ENCODE results near the gene TLE6.
"Not testable (repeated sequence)": the region's sequence is repeated elsewhere in the genome, so short reads cannot be mapped to it uniquely, and the experiment has no call there.

TLE6 gene

GRCh38 chr19:2973229-2973628 lies 4.1 kb upstream of the TLE6 start:
- H3K4me3 ChIP-seq (ENCODE audit: low read depth, low read length) = no peak overlapping the region

- no peak overlapping the region for H3K4me3 ChIP-seq (ENCODE audit: low read depth, low read length)
These were observed 2.9 kb upstream of the TLE6 start for GRCh38 chr19:2974342-2975041.

- peak overlapping the region; percentile 43 for H3K4me3 ChIP-seq (ENCODE audit: low read depth, low read length)
These were observed 759 bp upstream of the TLE6 start for GRCh38 chr19:2976609-2977000.

- H3K4me3 ChIP-seq (ENCODE audit: low read depth, low read length) = peak overlapping the region; percentile 35
These were observed 378 bp downstream of the TLE6 start for GRCh38 chr19:2977746-2978138.

- no peak overlapping the region for H3K4me3 ChIP-seq (ENCODE audit: low read depth, low read length)
These were observed 903 bp downstream of the TLE6 start for GRCh38 chr19:2978166-2978767.

- no peak overlapping the region for H3K4me3 ChIP-seq (ENCODE audit: low read depth, low read length)
These were observed 1.4 kb downstream of the TLE6 start for GRCh38 chr19:2978772-2979171.

GRCh38 chr19:2981898-2982297 lies 4.5 kb downstream of the TLE6 start:
- H3K4me3 ChIP-seq (ENCODE audit: low read depth, low read length) = no peak overlapping the region

- H3K4me3 ChIP-seq (ENCODE audit: low read depth, low read length) = no peak overlapping the region
These were observed 5.2 kb downstream of the TLE6 start for GRCh38 chr19:2982561-2982960.

GRCh38 chr19:2982983-2983350 lies 5.6 kb downstream of the TLE6 start:
- H3K4me3 ChIP-seq (ENCODE audit: low read depth, low read length) = no peak overlapping the region

GRCh38 chr19:2983351-2984214 lies 6.2 kb downstream of the TLE6 start:
- H3K4me3 ChIP-seq (ENCODE audit: low read depth, low read length) = no peak overlapping the region

GRCh38 chr19:2984215-2984528 lies 6.8 kb downstream of the TLE6 start:
- H3K4me3 ChIP-seq (ENCODE audit: low read depth, low read length) = no peak overlapping the region

GRCh38 chr19:2986951-2987524 lies 9.7 kb downstream of the TLE6 start:
- no peak overlapping the region for H3K4me3 ChIP-seq (ENCODE audit: low read depth, low read length)

- no peak overlapping the region for H3K4me3 ChIP-seq (ENCODE audit: low read depth, low read length)
These were observed 10.4 kb downstream of the TLE6 start for GRCh38 chr19:2987797-2988196.

- H3K4me3 ChIP-seq (ENCODE audit: low read depth, low read length) = no peak overlapping the region
These were observed 11.2 kb downstream of the TLE6 start for GRCh38 chr19:2988568-2988967.

- no peak overlapping the region for H3K4me3 ChIP-seq (ENCODE audit: low read depth, low read length)
These were observed 12.0 kb downstream of the TLE6 start for GRCh38 chr19:2989236-2989946.

GRCh38 chr19:2992333-2992732 lies 15.0 kb downstream of the TLE6 start:
- H3K4me3 ChIP-seq (ENCODE audit: low read depth, low read length) = not testable (repeated sequence)

GRCh38 chr19:2992958-2993357 lies 15.6 kb downstream of the TLE6 start:
- no peak overlapping the region for H3K4me3 ChIP-seq (ENCODE audit: low read depth, low read length)

GRCh38 chr19:2993579-2993978 lies 16.2 kb downstream of the TLE6 start:
- H3K4me3 ChIP-seq (ENCODE audit: low read depth, low read length) = no peak overlapping the region

GRCh38 chr19:2994588-2995131 lies 17.3 kb downstream of the TLE6 start:
- no peak overlapping the region for H3K4me3 ChIP-seq (ENCODE audit: low read depth, low read length)

GRCh38 chr19:2997720-2998119 lies 20.4 kb downstream of the TLE6 start:
- H3K4me3 ChIP-seq (ENCODE audit: low read depth, low read length) = no peak overlapping the region

GRCh38 chr19:2998642-2999041 lies 21.3 kb downstream of the TLE6 start:
- H3K4me3 ChIP-seq (ENCODE audit: low read depth, low read length) = no peak overlapping the region

All from iPS-11a (cell line).